Activated CD8-positive, alpha-beta T cell treated with anti-CD3 and anti-CD28 coated beads for 36 hours (primary cell): ENCODE measurements around the gene TMIE. TPM values are rescaled to one million over a fixed set of nuclear protein-coding genes. Genes with fewer than 3 reads are reported as not detected.
A peak's percentile ranks its signal among the peaks of the same experiment; 100 is the strongest.

Experiments
- ATAC-seq: fragments of 200-7000 bp; cut with Tn5 transposase; one replicate; pipeline ENCODE4 v1.10.0; 2021; ENCODE audit warnings: mild to moderate bottlenecking, moderate library complexity
- CTCF ChIA-PET: fragments of 350-600 bp; sonication (Branson Sonifier 250); formaldehyde crosslinking; loops from one replicate; lab custom pipeline; 2021; ENCODE audit warnings: antibody characterized with exemption; lab: Charles Lee
- POLR2A ChIA-PET: fragments of 350-600 bp; sonication (Branson Sonifier 250); formaldehyde crosslinking; loops from one replicate; lab custom pipeline; 2021; ENCODE audit warnings: antibody characterized with exemption; lab: Charles Lee
- DNase-seq: peaks from one replicate; pipeline ENCODE4 v3.0.0-alpha.2; 2020
- H3K27ac Mint-ChIP-seq: one replicate; pipeline ENCODE4 v1.8.0; 2021; ENCODE audit warnings: mild to moderate bottlenecking, mixed read lengths
- H3K27me3 Mint-ChIP-seq: one replicate; pipeline ENCODE4 v1.8.0; 2021; ENCODE audit warnings: mixed read lengths
- H3K36me3 Mint-ChIP-seq: one replicate; pipeline ENCODE4 v1.8.0; 2021; ENCODE audit warnings: low read depth, mixed read lengths
- H3K4me1 Mint-ChIP-seq: one replicate; pipeline ENCODE4 v1.8.0; 2021; ENCODE audit warnings: low read depth, mixed read lengths
- H3K4me3 Mint-ChIP-seq: one replicate; pipeline ENCODE4 v1.8.0; 2021; ENCODE audit warnings: mild to moderate bottlenecking, moderate library complexity, mixed read lengths
- H3K9me3 Mint-ChIP-seq: one replicate; pipeline ENCODE4 v1.8.0; 2021; ENCODE audit warnings: mixed read lengths
- intact Hi-C: fragments of 100-400 bp; cut with micrococcal nuclease; formaldehyde crosslinking; loops from one replicate; pipeline ENCODE4 v1.10.0; 2022
- total RNA-seq, 2 experiments: library from RNA; stranded (reverse); gene quantifications; one replicate each; pipeline ENCODE4 v1.2.3, GENCODE V29; 2021
- TF ChIP-seq, protein P1 (sequence below): fragments of 200-600 bp; IDR thresholded peaks from one replicate; pipeline ENCODE4 v1.8.0; 2022; ENCODE audit warnings: antibody characterized with exemption, mild to moderate bottlenecking

The TMIE gene
- total RNA-seq, 2 experiments from 2014 or later, result 0.81 to 0.90 TPM

DNA sequence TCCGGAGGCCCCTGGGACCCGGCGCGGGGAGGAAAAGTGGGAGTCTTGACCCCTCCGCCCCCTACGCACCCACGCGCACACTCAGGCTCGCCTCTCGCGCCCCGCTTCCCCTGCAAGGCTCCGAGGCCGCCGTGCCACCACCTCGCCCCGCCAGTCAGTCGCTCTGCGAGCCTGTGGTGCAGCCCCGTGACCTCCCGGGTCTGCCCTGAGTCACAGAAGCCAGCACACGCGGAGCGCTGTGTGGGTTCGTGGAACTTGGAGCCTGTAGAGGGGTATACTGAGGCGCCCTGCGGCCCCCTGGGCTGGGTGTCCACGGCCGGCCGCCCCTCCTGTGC lies 7.3 kb upstream of the TMIE start:
- TF ChIP-seq, protein P1, sequence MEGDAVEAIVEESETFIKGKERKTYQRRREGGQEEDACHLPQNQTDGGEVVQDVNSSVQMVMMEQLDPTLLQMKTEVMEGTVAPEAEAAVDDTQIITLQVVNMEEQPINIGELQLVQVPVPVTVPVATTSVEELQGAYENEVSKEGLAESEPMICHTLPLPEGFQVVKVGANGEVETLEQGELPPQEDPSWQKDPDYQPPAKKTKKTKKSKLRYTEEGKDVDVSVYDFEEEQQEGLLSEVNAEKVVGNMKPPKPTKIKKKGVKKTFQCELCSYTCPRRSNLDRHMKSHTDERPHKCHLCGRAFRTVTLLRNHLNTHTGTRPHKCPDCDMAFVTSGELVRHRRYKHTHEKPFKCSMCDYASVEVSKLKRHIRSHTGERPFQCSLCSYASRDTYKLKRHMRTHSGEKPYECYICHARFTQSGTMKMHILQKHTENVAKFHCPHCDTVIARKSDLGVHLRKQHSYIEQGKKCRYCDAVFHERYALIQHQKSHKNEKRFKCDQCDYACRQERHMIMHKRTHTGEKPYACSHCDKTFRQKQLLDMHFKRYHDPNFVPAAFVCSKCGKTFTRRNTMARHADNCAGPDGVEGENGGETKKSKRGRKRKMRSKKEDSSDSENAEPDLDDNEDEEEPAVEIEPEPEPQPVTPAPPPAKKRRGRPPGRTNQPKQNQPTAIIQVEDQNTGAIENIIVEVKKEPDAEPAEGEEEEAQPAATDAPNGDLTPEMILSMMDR, result no peak
- Mint-ChIP-seq H3K27ac (no peak overlapping the region), H3K4me3 (peak overlapping the region; percentile 70), H3K4me1 (peaks cover 29% of the 10 kb centered on the region), H3K36me3 (no peaks in the 10 kb centered on the region), H3K9me3 (no peaks in the 10 kb centered on the region), H3K27me3 (no peaks in the 10 kb centered on the region)
- DNase-seq (peak; percentile 61), ATAC-seq (peak; percentile 54)
- ChIA-PET POLR2A (no interaction called here), CTCF (interaction anchor here (1.0 to 1.6 kb wide), 4 partner anchors 8 to 205 kb away, joined by 3 to 4 read pairs (median 3); no protein-coding TSS in a partner anchor)
- intact Hi-C loops, result no loop called here

DNA sequence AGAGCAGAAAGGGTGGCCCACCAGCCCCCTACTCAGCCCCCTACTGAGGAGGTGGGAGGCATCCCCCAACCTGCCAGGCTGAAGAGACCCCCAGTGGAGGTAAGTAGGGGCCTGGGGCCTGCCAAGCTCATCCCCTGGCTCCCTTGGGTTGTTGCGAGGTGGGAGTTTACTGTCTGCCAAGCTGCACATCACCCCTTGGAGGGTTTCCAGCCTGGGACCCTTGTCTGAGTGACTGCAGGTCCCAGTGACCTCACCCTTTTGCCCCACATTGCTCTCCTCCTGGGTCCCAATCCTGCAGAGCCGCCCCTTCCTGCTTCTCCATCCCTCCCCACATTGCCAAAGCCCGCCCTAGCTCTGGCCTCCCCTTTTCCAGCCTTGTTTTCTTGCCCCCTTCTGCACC lies 6.7 kb upstream of the TMIE start:
- H3K9me3 Mint-ChIP-seq, result no peaks in the 10 kb centered on the region
- peaks cover 29% of the 10 kb centered on the region for H3K4me1 Mint-ChIP-seq
- no peaks in the 10 kb centered on the region for H3K27me3 Mint-ChIP-seq
- intact Hi-C loops, result no loop called here
- peak overlapping the region; percentile 84 for H3K27ac Mint-ChIP-seq
- ChIA-PET CTCF (interaction anchor here (0.7 to 1.9 kb wide), 5 partner anchors 10 to 215 kb away, joined by 3 to 4 read pairs (median 3); no protein-coding TSS in a partner anchor), POLR2A (interaction anchor here (1.9 kb wide), 1 partner anchor 215 kb away, joined by 5 read pairs; no protein-coding TSS in a partner anchor)
- peak overlapping the region; percentile 70 for H3K4me3 Mint-ChIP-seq
- no peak for DNase-seq
- no peaks in the 10 kb centered on the region for H3K36me3 Mint-ChIP-seq
- ATAC-seq, result no peak
- TF ChIP-seq, protein P1, result no peak

DNA sequence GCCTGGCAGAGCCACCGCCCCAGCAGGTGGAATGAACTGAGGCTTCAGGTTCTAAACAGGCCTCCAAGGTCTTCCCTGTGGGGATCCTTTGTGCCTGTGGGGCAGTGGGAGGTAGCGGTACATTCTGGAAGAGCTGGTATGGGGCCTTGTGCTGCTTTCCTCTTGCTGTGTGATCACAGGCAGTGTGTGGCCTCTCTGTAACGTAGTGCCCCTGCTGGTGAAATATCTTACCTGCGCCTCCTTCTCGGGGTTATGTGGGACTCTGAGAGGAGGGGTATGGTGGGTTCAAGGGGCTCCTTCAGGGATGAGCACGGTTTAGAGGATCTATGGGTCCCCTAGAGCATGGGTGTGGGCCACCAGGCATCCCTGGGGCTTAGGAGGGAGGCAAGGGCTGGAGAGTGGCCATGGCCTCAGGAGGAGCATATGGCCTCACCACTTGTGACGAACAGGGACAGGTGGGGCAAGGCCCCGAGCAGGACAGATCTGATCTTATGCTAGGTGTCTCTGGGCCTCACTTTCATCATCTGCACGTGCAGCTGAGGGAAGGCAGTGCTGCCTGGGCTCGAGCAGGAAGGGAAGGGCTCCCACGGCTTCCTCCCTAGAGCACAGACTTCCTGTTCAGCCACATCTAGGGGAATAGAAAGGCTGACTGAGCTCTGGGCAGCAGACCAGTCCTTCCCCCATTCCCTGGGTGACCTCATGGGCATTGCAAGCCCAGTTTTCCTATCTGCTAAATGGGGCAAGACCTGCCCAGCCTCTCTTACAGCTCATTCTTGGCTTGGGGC lies 5.8 kb upstream of the TMIE start:
- Mint-ChIP-seq H3K4me3 (peak overlapping the region; percentile 70), H3K27me3 (no peaks in the 10 kb centered on the region), H3K9me3 (no peaks in the 10 kb centered on the region), H3K27ac (peak overlapping the region; percentile 84), H3K4me1 (peaks cover 29% of the 10 kb centered on the region), H3K36me3 (no peaks in the 10 kb centered on the region)
- intact Hi-C loops, result no loop called here
- ATAC-seq (peak; percentile 48), DNase-seq (peak; percentile 62)
- ChIA-PET POLR2A (interaction anchor here (0.6 to 1.9 kb wide), 3 partner anchors 150 to 214 kb away, joined by 3 to 5 read pairs (median 3); no protein-coding TSS in a partner anchor), CTCF (interaction anchor here (0.7 to 2.2 kb wide), 10 partner anchors 11 to 225 kb away, joined by 3 to 8 read pairs (median 3); no protein-coding TSS in a partner anchor)
- TF ChIP-seq, protein P1, result peak; percentile 38

GRCh38 chr3:46695962-46696894 lies 5.0 kb upstream of the TMIE start:
- Mint-ChIP-seq H3K27me3 (no peaks in the 10 kb centered on the region), H3K4me3 (no peak overlapping the region), H3K27ac (peak overlapping the region; percentile 84), H3K9me3 (no peaks in the 10 kb centered on the region), H3K36me3 (no peaks in the 10 kb centered on the region), H3K4me1 (peaks cover 31% of the 10 kb centered on the region)
- intact Hi-C loops, result no loop called here
- ATAC-seq (no peak), DNase-seq (peak; percentile 18)
- ChIA-PET CTCF (interaction anchor here (0.9 to 2.2 kb wide), 7 partner anchors 10 to 224 kb away, joined by 3 to 8 read pairs (median 3); no protein-coding TSS in a partner anchor), POLR2A (interaction anchor here (0.6 to 1.9 kb wide), 3 partner anchors 149 to 213 kb away, joined by 3 to 5 read pairs (median 3); no protein-coding TSS in a partner anchor)
- TF ChIP-seq, protein P1, result no peak
